ENCODE measurements around the gene DGKI.

The DGKI gene

GRCh38 chr7:137619181-137619580 lies 227.6 kb downstream of the DGKI start:
- no peak for DNase-seq (ENCODE audit: low spot score)
- Histone ChIP-seq H3K14ac (ENCODE audit: low read length) (no peak overlapping the region), H2AK5ac (ENCODE audit: low read depth, low read length) (no peak overlapping the region), H3K27ac (replicated peaks; ENCODE audit: low read length) (no peak overlapping the region), H3K4me2 (ENCODE audit: insufficient read depth, low read length, poor library complexity, severe bottlenecking) (no peak overlapping the region), H3K4me3 (ENCODE audit: low read length in 2 of 2) (no peak overlapping the region), H3K23ac (ENCODE audit: low read depth, low read length, poor library complexity) (no peak overlapping the region), H4K8ac (ENCODE audit: low read depth, low read length) (no peak overlapping the region), H3K79me1 (ENCODE audit: low read depth, low read length) (no peaks in the 10 kb centered on the region), H3K9ac (ENCODE audit: low read depth, low read length, poor library complexity) (no peak overlapping the region), H3K4ac (ENCODE audit: low read length) (no peak overlapping the region), H3K4me1 (ENCODE audit: control insufficient read depth in 2 of 2, insufficient read depth in 1 of 2, low read depth in 1 of 2, low read length in 2 of 2) (no peaks in the 10 kb centered on the region), H4K91ac (ENCODE audit: low read depth, low read length, poor library complexity) (no peak overlapping the region), H2BK5ac (ENCODE audit: low read length) (no peak overlapping the region), H3K27me3 (ENCODE audit: control insufficient read depth in 3 of 3, insufficient read depth in 3 of 3, low read depth in 1 of 3, low read length in 3 of 3) (no peaks in the 10 kb centered on the region), H3K36me3 (replicated peaks in 1 of 2; ENCODE audit: control insufficient read depth in 2 of 2, insufficient read depth in 2 of 2, low read length in 2 of 2) (no peaks in the 10 kb centered on the region), H3K9me3 (replicated peaks in 1 of 2; ENCODE audit: control insufficient read depth in 2 of 2, insufficient read depth in 1 of 2, low read depth in 1 of 2, low read length in 2 of 2) (no peaks in the 10 kb centered on the region), H2BK12ac (ENCODE audit: low read length) (no peak overlapping the region), H2BK120ac (ENCODE audit: low read depth, low read length) (no peak overlapping the region), H3K18ac (ENCODE audit: low read length) (no peak overlapping the region), H2BK15ac (ENCODE audit: low read length) (no peak overlapping the region), H2AFZ (ENCODE audit: low read length) (no peak overlapping the region)
- no CpG with 5 or more reads among the region's 1 CpG for WGBS, 2 donors (ENCODE audit: extremely low coverage in 2 of 2, insufficient read length in 2 of 2, insufficient replicate concordance in 1 of 2)

- H3K27ac ChIP-seq (replicated peaks; ENCODE audit: low read length), result no peak overlapping the region
- no CpG with 5 or more reads among the region's 1 CpG for WGBS, 2 donors (ENCODE audit: extremely low coverage in 2 of 2, insufficient read length in 2 of 2, insufficient replicate concordance in 1 of 2)
- no peak overlapping the region for H3K14ac ChIP-seq (ENCODE audit: low read length)
- H4K8ac ChIP-seq (ENCODE audit: low read depth, low read length), result no peak overlapping the region
- H2BK5ac ChIP-seq (ENCODE audit: low read length), result no peak overlapping the region
- H3K36me3 ChIP-seq (replicated peaks in 1 of 2; ENCODE audit: control insufficient read depth in 2 of 2, insufficient read depth in 2 of 2, low read length in 2 of 2), result no peaks in the 10 kb centered on the region
- no peak overlapping the region for H2AK5ac ChIP-seq (ENCODE audit: low read depth, low read length)
- no peak overlapping the region for H3K23ac ChIP-seq (ENCODE audit: low read depth, low read length, poor library complexity)
- H2AFZ ChIP-seq (ENCODE audit: low read length), result no peak overlapping the region
- H3K4ac ChIP-seq (ENCODE audit: low read length), result no peak overlapping the region
- H2BK120ac ChIP-seq (ENCODE audit: low read depth, low read length), result no peak overlapping the region
- no peak overlapping the region for H4K91ac ChIP-seq (ENCODE audit: low read depth, low read length, poor library complexity)
- H3K4me1 ChIP-seq (ENCODE audit: control insufficient read depth in 2 of 2, insufficient read depth in 1 of 2, low read depth in 1 of 2, low read length in 2 of 2), result no peaks in the 10 kb centered on the region
- H3K4me3 ChIP-seq (ENCODE audit: low read length in 2 of 2), result no peak overlapping the region
- no peak overlapping the region for H2BK12ac ChIP-seq (ENCODE audit: low read length)
- H3K79me1 ChIP-seq (ENCODE audit: low read depth, low read length), result no peaks in the 10 kb centered on the region
- no peaks in the 10 kb centered on the region for H3K27me3 ChIP-seq (ENCODE audit: control insufficient read depth in 3 of 3, insufficient read depth in 3 of 3, low read depth in 1 of 3, low read length in 3 of 3)
- H3K9me3 ChIP-seq (replicated peaks in 1 of 2; ENCODE audit: control insufficient read depth in 2 of 2, insufficient read depth in 1 of 2, low read depth in 1 of 2, low read length in 2 of 2), result no peaks in the 10 kb centered on the region
- no peak overlapping the region for H2BK15ac ChIP-seq (ENCODE audit: low read length)
- no peak overlapping the region for H3K18ac ChIP-seq (ENCODE audit: low read length)
- H3K9ac ChIP-seq (ENCODE audit: low read depth, low read length, poor library complexity), result no peak overlapping the region
- no peak overlapping the region for H3K4me2 ChIP-seq (ENCODE audit: insufficient read depth, low read length, poor library complexity, severe bottlenecking)
- no peak for DNase-seq (ENCODE audit: low spot score)
These were observed 228.0 kb downstream of the DGKI start for GRCh38 chr7:137618748-137619147.

GRCh38 chr7:137613006-137613525 lies 233.7 kb downstream of the DGKI start:
- Histone ChIP-seq H2BK120ac (ENCODE audit: low read depth, low read length) (no peak overlapping the region), H2AK5ac (ENCODE audit: low read depth, low read length) (no peak overlapping the region), H3K27me3 (ENCODE audit: control insufficient read depth in 3 of 3, insufficient read depth in 3 of 3, low read depth in 1 of 3, low read length in 3 of 3) (no peaks in the 10 kb centered on the region), H3K79me1 (ENCODE audit: low read depth, low read length) (no peaks in the 10 kb centered on the region), H3K18ac (ENCODE audit: low read length) (no peak overlapping the region), H3K23ac (ENCODE audit: low read depth, low read length, poor library complexity) (no peak overlapping the region), H3K4me2 (ENCODE audit: insufficient read depth, low read length, poor library complexity, severe bottlenecking) (no peak overlapping the region), H3K4me1 (ENCODE audit: control insufficient read depth in 2 of 2, insufficient read depth in 1 of 2, low read depth in 1 of 2, low read length in 2 of 2) (peaks cover 7 to 11% of the 10 kb centered on the region in 2 donors), H3K4me3 (ENCODE audit: low read length in 2 of 2) (no peak overlapping the region), H2BK12ac (ENCODE audit: low read length) (no peak overlapping the region), H3K4ac (ENCODE audit: low read length) (no peak overlapping the region), H4K91ac (ENCODE audit: low read depth, low read length, poor library complexity) (no peak overlapping the region), H2BK15ac (ENCODE audit: low read length) (no peak overlapping the region), H4K8ac (ENCODE audit: low read depth, low read length) (no peak overlapping the region), H3K9me3 (replicated peaks in 1 of 2; ENCODE audit: control insufficient read depth in 2 of 2, insufficient read depth in 1 of 2, low read depth in 1 of 2, low read length in 2 of 2) (no peaks in the 10 kb centered on the region), H3K36me3 (replicated peaks in 1 of 2; ENCODE audit: control insufficient read depth in 2 of 2, insufficient read depth in 2 of 2, low read length in 2 of 2) (no peaks in the 10 kb centered on the region), H2AFZ (ENCODE audit: low read length) (no peak overlapping the region), H3K27ac (replicated peaks; ENCODE audit: low read length) (peak overlapping the region; percentile 25), H3K14ac (ENCODE audit: low read length) (no peak overlapping the region), H3K9ac (ENCODE audit: low read depth, low read length, poor library complexity) (no peak overlapping the region), H2BK5ac (ENCODE audit: low read length) (no peak overlapping the region)
- no CpG with 5 or more reads among the region's 3 CpGs for WGBS, 2 donors (ENCODE audit: extremely low coverage in 2 of 2, insufficient read length in 2 of 2, insufficient replicate concordance in 1 of 2)
- DNase-seq (ENCODE audit: low spot score), result no peak

GRCh38 chr7:137611606-137612005 lies 235.2 kb downstream of the DGKI start:
- H3K9ac ChIP-seq (ENCODE audit: low read depth, low read length, poor library complexity), result no peak overlapping the region
- H3K36me3 ChIP-seq (replicated peaks in 1 of 2; ENCODE audit: control insufficient read depth in 2 of 2, insufficient read depth in 2 of 2, low read length in 2 of 2), result no peaks in the 10 kb centered on the region
- H3K18ac ChIP-seq (ENCODE audit: low read length), result no peak overlapping the region
- no peak overlapping the region for H3K4ac ChIP-seq (ENCODE audit: low read length)
- peaks cover 7 to 11% of the 10 kb centered on the region in 2 donors for H3K4me1 ChIP-seq (ENCODE audit: control insufficient read depth in 2 of 2, insufficient read depth in 1 of 2, low read depth in 1 of 2, low read length in 2 of 2)
- no peak overlapping the region for H2BK120ac ChIP-seq (ENCODE audit: low read depth, low read length)
- no peak for DNase-seq (ENCODE audit: low spot score)
- no peak overlapping the region for H3K4me3 ChIP-seq (ENCODE audit: low read length in 2 of 2)
- no CpG with 5 or more reads among the region's 2 CpGs for WGBS, 2 donors (ENCODE audit: extremely low coverage in 2 of 2, insufficient read length in 2 of 2, insufficient replicate concordance in 1 of 2)
- no peak overlapping the region for H2AFZ ChIP-seq (ENCODE audit: low read length)
- H3K27me3 ChIP-seq (ENCODE audit: control insufficient read depth in 3 of 3, insufficient read depth in 3 of 3, low read depth in 1 of 3, low read length in 3 of 3), result no peaks in the 10 kb centered on the region
- no peak overlapping the region for H4K8ac ChIP-seq (ENCODE audit: low read depth, low read length)
- no peak overlapping the region for H2BK5ac ChIP-seq (ENCODE audit: low read length)
- H3K9me3 ChIP-seq (replicated peaks in 1 of 2; ENCODE audit: control insufficient read depth in 2 of 2, insufficient read depth in 1 of 2, low read depth in 1 of 2, low read length in 2 of 2), result no peaks in the 10 kb centered on the region
- no peak overlapping the region for H2BK12ac ChIP-seq (ENCODE audit: low read length)
- H3K14ac ChIP-seq (ENCODE audit: low read length), result no peak overlapping the region
- no peaks in the 10 kb centered on the region for H3K79me1 ChIP-seq (ENCODE audit: low read depth, low read length)
- no peak overlapping the region for H3K23ac ChIP-seq (ENCODE audit: low read depth, low read length, poor library complexity)
- no peak overlapping the region for H4K91ac ChIP-seq (ENCODE audit: low read depth, low read length, poor library complexity)
- no peak overlapping the region for H3K4me2 ChIP-seq (ENCODE audit: insufficient read depth, low read length, poor library complexity, severe bottlenecking)
- H2BK15ac ChIP-seq (ENCODE audit: low read length), result no peak overlapping the region
- H3K27ac ChIP-seq (replicated peaks; ENCODE audit: low read length), result no peak overlapping the region
- no peak overlapping the region for H2AK5ac ChIP-seq (ENCODE audit: low read depth, low read length)

All from neuronal stem cell (in vitro differentiated cells).